C4-2B (cell line): ENCODE results near the gene SSH3.

ENCODE experiments used
- CTCF ChIP-seq: fragments of 450-650 bp; conservative IDR thresholded peaks from 2 replicates; pipeline ENCODE4 v1.5.1; 2017; ENCODE audit warnings: mild to moderate bottlenecking
- ZFX ChIP-seq: fragments of 450-650 bp; IDR thresholded peaks from 2 replicates; pipeline ENCODE4 v1.6.1; 2017

- no peak for TF ChIP-seq CTCF
- TF ChIP-seq ZFX = no peak
Observed at GRCh38 chr11:67301951-67302516, 1.3 kb upstream of the SSH3 start.
